GM13976 (cell line): ENCODE data around the gene SMAD7.

Source experiments
- DNase-seq: peaks from one replicate; pipeline ENCODE4 v3.0.0; 2012; ENCODE audit warnings: low spot score
- CTCF ChIP-seq: IDR thresholded peaks from 2 replicates; pipeline ENCODE4 v1.5.1; 2012; ENCODE audit warnings: borderline replicate concordance, mild to moderate bottlenecking; ENCODE audit not compliant: insufficient read depth; ENCODE audit errors: extremely low read depth, missing control alignments, control extremely low read depth
- in situ Hi-C: fragments of 300-500 bp; cut with MboI; formaldehyde crosslinking; loops from one replicate; pipeline ENCODE4 v1.12.0; 2022; ENCODE audit warnings: low sequenced_read_pairs, mixed read lengths, inconsistent platforms; ENCODE audit not compliant: unreplicated experiment

The SMAD7 gene

GRCh38 chr18:48959921-48960920 lies 9.5 kb upstream of the SMAD7 start:
- in situ Hi-C loops, result no loop called here
- no peak for DNase-seq
- no peak for TF ChIP-seq CTCF

DNA sequence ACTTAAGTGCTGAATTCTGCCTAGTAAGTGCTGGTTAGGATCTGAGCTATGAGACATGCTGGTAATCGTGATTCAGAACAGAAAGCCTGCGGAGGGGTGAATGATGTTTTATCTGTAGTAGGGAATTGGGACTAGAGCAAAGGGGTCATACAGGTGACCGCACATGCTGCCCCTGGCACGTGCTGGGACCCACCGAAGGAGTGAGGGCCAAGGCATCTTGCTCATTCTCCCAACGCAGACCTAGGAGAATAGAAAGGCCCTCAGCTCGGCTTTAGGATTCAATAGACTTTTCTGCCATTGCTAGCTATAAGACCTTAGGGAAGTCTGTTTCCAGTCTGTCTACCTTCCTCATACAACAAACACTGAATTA lies 8.8 kb upstream of the SMAD7 start:
- no peak for DNase-seq
- TF ChIP-seq CTCF, result no peak
- in situ Hi-C loops, result no loop called here

- DNase-seq, result no peak
- no peak for TF ChIP-seq CTCF
- in situ Hi-C loops, result no loop called here
Observed at GRCh38 chr18:48958951-48959350, 8.2 kb upstream of the SMAD7 start.

DNA sequence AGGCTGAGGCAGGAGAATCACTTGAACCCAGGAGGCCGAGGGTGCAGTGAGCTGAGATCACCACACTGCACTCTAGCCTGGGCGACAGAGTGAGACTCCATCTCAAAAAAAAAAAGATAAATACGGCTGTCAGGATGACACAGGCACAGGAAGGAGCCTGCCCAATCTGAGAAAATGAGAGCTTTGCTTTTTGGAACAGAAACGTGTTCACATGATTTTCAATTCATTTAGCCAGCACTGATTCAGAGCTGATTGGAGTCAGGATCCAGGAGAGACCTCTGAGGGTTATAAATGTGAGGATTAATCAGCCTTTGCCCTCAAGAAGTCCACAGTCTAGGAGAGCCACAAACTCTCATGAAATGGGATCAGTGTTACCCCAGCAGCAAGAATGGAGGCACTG lies 6.9 kb upstream of the SMAD7 start:
- no peak for TF ChIP-seq CTCF
- no peak for DNase-seq
- in situ Hi-C loops, result no loop called here

DNA sequence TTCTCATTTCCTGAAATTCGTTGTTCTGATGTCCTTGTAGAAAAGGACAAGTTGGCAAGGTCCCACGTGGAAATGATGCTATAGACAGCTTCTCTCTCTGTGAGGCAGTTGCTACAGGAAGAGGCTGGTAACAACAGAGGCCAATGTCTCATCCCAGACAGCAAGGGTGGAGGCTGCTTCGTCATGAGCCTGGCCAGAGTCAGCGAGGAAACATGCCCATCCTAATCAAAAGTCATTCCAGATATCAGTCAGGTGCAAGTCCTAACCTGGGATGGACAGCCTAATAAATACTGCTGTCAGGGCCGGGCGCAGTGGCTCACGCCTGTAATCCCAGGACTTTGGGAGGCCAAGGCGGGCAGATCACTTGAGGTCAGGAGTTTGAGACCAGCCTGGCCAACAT lies 6.4 kb upstream of the SMAD7 start:
- no peak for TF ChIP-seq CTCF
- DNase-seq, result no peak

DNA sequence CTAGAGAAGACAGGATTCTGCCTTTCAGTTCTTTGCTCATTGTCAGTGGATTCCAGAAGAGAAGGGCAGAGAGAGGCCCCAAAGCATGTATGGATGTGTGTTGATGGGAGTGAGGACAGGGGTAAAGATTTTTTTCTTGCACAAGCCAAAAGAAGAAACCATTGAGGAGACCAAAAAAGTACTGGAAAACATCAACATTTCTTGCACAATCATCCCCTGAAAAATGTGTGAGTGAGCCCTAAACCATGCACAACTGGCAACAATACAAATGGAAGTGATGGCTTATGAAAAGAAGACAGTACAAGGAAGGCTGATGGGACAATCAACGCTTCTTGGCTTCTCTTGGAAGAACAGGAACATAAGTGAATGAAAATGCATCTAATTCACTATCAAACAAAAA lies 5.6 kb upstream of the SMAD7 start:
- TF ChIP-seq CTCF, result no peak
- DNase-seq, result no peak
- in situ Hi-C loops, result no loop called here

More for the DNA sequence above, 6.4 kb upstream of the SMAD7 start:
- in situ Hi-C loops, result no loop called here
